ENCODE measurements around the gene NTSR1. TPM values are rescaled to one million over a fixed set of nuclear protein-coding genes. Genes with fewer than 3 reads are reported as not detected.

The NTSR1 gene
- total and polyA plus RNA-seq, 7 experiments from 2014 or later: 0.11 to 0.78 (median 0.14) TPM; not detected in 3

DNA sequence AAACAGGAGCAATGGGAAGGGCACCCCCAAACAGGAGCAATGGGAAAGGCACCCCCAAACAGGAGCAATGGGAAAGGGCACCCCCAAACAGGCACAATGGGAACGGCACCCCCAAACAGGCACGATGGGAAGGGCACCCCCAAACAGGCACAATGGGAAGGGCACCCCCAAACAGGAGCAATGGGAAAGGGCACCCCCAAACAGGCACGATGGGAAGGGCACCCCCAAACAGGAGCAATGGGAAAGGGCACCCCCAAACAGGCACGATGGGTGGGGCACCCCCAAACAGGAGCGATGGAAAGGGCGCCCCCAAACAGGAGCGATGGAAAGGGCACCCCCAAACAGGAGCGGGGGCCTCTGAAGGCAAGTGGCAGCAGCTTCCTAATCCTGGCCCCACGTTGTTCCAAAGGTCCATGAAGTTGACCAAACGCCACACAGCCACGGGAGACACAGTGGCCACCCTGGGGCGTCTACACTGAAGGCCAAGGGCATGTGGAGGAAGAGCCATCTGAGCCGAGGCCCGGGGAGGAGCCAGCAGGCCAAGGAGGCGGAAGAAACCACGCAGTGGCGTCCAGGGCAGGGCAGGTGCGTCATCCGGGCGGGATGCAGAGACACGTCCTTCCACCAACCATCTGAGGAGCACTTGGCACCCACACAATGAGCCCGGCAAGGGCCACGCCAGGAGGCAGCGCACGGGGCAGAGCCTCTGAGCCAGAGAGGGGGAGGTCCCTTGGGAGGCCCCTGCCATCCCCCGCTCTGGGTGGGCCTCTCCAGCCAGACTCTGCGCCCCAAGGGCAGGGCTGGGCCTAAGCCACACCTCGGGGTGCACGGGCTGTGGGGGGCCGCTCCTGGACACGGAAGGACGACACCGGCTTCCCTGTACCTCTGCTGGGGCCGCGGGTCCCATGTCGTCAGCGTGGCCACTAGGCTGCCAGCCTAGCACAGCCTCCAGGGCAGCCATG lies 21.5 kb upstream of the NTSR1 start:
- no peak overlapping the region for H3K27ac Mint-ChIP-seq
- no peak for ATAC-seq

GRCh38 chr20:62688083-62688482 lies 20.6 kb upstream of the NTSR1 start:
- ChIA-PET CTCF (no interaction called here), POLR2A (no interaction called here)

More for the DNA sequence above, 21.5 kb upstream of the NTSR1 start:
- ChIA-PET POLR2A (no interaction called here), CTCF (interaction anchor here (0.6 to 0.7 kb wide), 2 partner anchors 13 to 385 kb away, joined by 3 to 11 read pairs; no protein-coding TSS in a partner anchor)
- Histone ChIP-seq H3K9me3 (ENCODE audit: control insufficient read depth in 2 of 3, low read length in 3 of 3) (no peaks in the 10 kb centered on the region), H3K27ac (ENCODE audit: low read depth, low read length) (no peak overlapping the region), H3K27me3 (ENCODE audit: control insufficient read depth in 2 of 2, insufficient read depth in 2 of 2, low read length in 2 of 2) (no peaks in the 10 kb centered on the region), H3K36me3 (ENCODE audit: control insufficient read depth in 2 of 3, insufficient read depth in 3 of 3, low read length in 3 of 3) (no peaks in the 10 kb centered on the region), H3K4me3 (ENCODE audit: low read length) (no peak overlapping the region), H3K4me1 (ENCODE audit: control insufficient read depth in 2 of 2, insufficient read depth in 2 of 2, low read length in 2 of 2) (no peaks in the 10 kb centered on the region)
- intact Hi-C loops (cut with micrococcal nuclease): loop anchor here in 1 of 2 donors (2.0 kb wide), 1 partner anchor 54 kb away; no protein-coding TSS in a partner anchor
- Mint-ChIP-seq H3K36me3 (peaks cover 0 to 2% (median 0%) of the 10 kb centered on the region in 5 donors), H3K4me3 (no peak overlapping the region), H3K27me3 (peaks cover 0 to 16% (median 10%) of the 10 kb centered on the region in 5 donors), H3K4me1 (peaks cover 6 to 17% (median 12%) of the 10 kb centered on the region in 7 donors), H3K9me3 (no peaks in the 10 kb centered on the region)
- no peak for DNase-seq

DNA sequence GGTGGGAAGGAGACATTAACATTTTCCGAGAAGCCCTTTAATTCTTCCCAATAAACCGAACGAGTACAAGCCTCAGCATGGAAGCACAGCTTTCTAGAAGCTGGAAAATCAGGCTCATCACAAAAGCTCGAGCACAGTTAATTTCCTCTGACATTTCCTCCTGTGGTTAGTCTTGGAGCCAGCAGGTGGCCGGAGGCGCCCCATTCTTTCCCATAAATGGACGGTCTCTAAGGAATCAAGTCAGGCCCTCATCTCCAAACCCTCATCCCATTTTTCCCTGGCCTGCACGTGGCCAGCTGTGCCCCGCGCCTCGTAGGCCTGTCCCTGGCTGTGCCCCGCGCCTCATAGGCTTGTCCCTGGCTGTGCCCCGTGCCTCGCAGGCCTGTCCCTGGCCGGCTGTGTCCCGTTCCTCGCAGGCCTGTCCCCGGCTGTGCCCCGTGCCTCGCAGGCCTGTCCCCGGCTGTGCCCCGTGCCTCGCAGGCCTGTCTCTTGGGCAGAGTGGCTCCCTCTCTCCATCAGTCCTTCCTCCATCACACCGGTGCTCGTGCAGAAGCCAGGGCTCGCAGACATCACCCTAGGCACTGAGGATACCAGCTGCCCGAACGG lies 19.7 kb upstream of the NTSR1 start:
- DNase-seq: no peak
- H3K4me1 Mint-ChIP-seq: peaks cover 6 to 16% (median 12%) of the 10 kb centered on the region in 7 donors
- POLR2A ChIA-PET: no interaction called here

More at GRCh38 chr20:62688083-62688482, 20.6 kb upstream of the NTSR1 start:
- Histone ChIP-seq H3K4me1 (ENCODE audit: control insufficient read depth in 2 of 2, insufficient read depth in 2 of 2, low read length in 2 of 2) (no peaks in the 10 kb centered on the region), H3K27me3 (ENCODE audit: control insufficient read depth in 2 of 2, insufficient read depth in 2 of 2, low read length in 2 of 2) (no peaks in the 10 kb centered on the region), H3K9me3 (ENCODE audit: control insufficient read depth in 2 of 3, low read length in 3 of 3) (no peaks in the 10 kb centered on the region), H3K36me3 (ENCODE audit: control insufficient read depth in 2 of 3, insufficient read depth in 3 of 3, low read length in 3 of 3) (no peaks in the 10 kb centered on the region), H3K4me3 (ENCODE audit: low read length) (no peak overlapping the region), H3K27ac (ENCODE audit: low read depth, low read length) (no peak overlapping the region)
- Mint-ChIP-seq H3K27me3 (peaks cover 5 to 17% (median 10%) of the 10 kb centered on the region in 5 donors), H3K4me3 (peak overlapping the region in 1 of 10 donors; percentile 56), H3K27ac (no peak overlapping the region), H3K36me3 (no peaks in the 10 kb centered on the region), H3K4me1 (peaks cover 6 to 17% (median 12%) of the 10 kb centered on the region in 7 donors), H3K9me3 (no peaks in the 10 kb centered on the region)
- ATAC-seq (no peak), DNase-seq (no peak)
- intact Hi-C loops (cut with micrococcal nuclease): no loop called here

GRCh38 chr20:62689861-62690260 lies 18.8 kb upstream of the NTSR1 start:
- Mint-ChIP-seq H3K9me3 (no peaks in the 10 kb centered on the region), H3K27me3 (peaks cover 5 to 17% (median 10%) of the 10 kb centered on the region in 5 donors), H3K4me3 (no peak overlapping the region), H3K36me3 (no peaks in the 10 kb centered on the region), H3K4me1 (peaks cover 6 to 16% (median 12%) of the 10 kb centered on the region in 7 donors), H3K27ac (peak overlapping the region in 1 of 9 donors; percentile 52)
- Histone ChIP-seq H3K4me3 (ENCODE audit: low read length) (no peak overlapping the region), H3K9me3 (ENCODE audit: control insufficient read depth in 2 of 3, low read length in 3 of 3) (no peaks in the 10 kb centered on the region), H3K27me3 (ENCODE audit: control insufficient read depth in 2 of 2, insufficient read depth in 2 of 2, low read length in 2 of 2) (no peaks in the 10 kb centered on the region), H3K4me1 (ENCODE audit: control insufficient read depth in 2 of 2, insufficient read depth in 2 of 2, low read length in 2 of 2) (no peaks in the 10 kb centered on the region), H3K27ac (ENCODE audit: low read depth, low read length) (no peak overlapping the region), H3K36me3 (ENCODE audit: control insufficient read depth in 2 of 3, insufficient read depth in 3 of 3, low read length in 3 of 3) (no peaks in the 10 kb centered on the region)
- intact Hi-C loops (cut with micrococcal nuclease): no loop called here
- ATAC-seq (no peak), DNase-seq (no peak)
- POLR2A ChIA-PET: no interaction called here
- CTCF ChIA-PET: no interaction called here

More for the DNA sequence above, 19.7 kb upstream of the NTSR1 start:
- intact Hi-C loops (cut with micrococcal nuclease): no loop called here
- CTCF ChIA-PET: no interaction called here
- no peak for ATAC-seq
- no peaks in the 10 kb centered on the region for H3K36me3 ChIP-seq (ENCODE audit: control insufficient read depth in 2 of 3, insufficient read depth in 3 of 3, low read length in 3 of 3)
- Mint-ChIP-seq H3K9me3 (no peaks in the 10 kb centered on the region), H3K27me3 (peaks cover 5 to 17% (median 10%) of the 10 kb centered on the region in 5 donors), H3K4me3 (no peak overlapping the region), H3K36me3 (no peaks in the 10 kb centered on the region), H3K27ac (no peak overlapping the region)
- H3K27ac ChIP-seq (ENCODE audit: low read depth, low read length): no peak overlapping the region
- H3K9me3 ChIP-seq (ENCODE audit: control insufficient read depth in 2 of 3, low read length in 3 of 3): no peaks in the 10 kb centered on the region
- H3K4me3 ChIP-seq (ENCODE audit: low read length): no peak overlapping the region
- H3K27me3 ChIP-seq (ENCODE audit: control insufficient read depth in 2 of 2, insufficient read depth in 2 of 2, low read length in 2 of 2): no peaks in the 10 kb centered on the region
- H3K4me1 ChIP-seq (ENCODE audit: control insufficient read depth in 2 of 2, insufficient read depth in 2 of 2, low read length in 2 of 2): no peaks in the 10 kb centered on the region

GRCh38 chr20:62690261-62690820 lies 18.3 kb upstream of the NTSR1 start:
- Histone ChIP-seq H3K27me3 (ENCODE audit: control insufficient read depth in 2 of 2, insufficient read depth in 2 of 2, low read length in 2 of 2) (no peaks in the 10 kb centered on the region), H3K27ac (ENCODE audit: low read depth, low read length) (no peak overlapping the region), H3K4me3 (ENCODE audit: low read length) (no peak overlapping the region), H3K9me3 (ENCODE audit: control insufficient read depth in 2 of 3, low read length in 3 of 3) (no peaks in the 10 kb centered on the region), H3K36me3 (ENCODE audit: control insufficient read depth in 2 of 3, insufficient read depth in 3 of 3, low read length in 3 of 3) (no peaks in the 10 kb centered on the region), H3K4me1 (ENCODE audit: control insufficient read depth in 2 of 2, insufficient read depth in 2 of 2, low read length in 2 of 2) (no peaks in the 10 kb centered on the region)
- DNase-seq (no peak), ATAC-seq (no peak)
- H3K36me3 Mint-ChIP-seq: no peaks in the 10 kb centered on the region
- intact Hi-C loops (cut with micrococcal nuclease): no loop called here
- ChIA-PET CTCF (no interaction called here), POLR2A (no interaction called here)
- H3K9me3 Mint-ChIP-seq: no peaks in the 10 kb centered on the region
- no peak overlapping the region for H3K4me3 Mint-ChIP-seq
- H3K4me1 Mint-ChIP-seq: peaks cover 6 to 14% (median 12%) of the 10 kb centered on the region in 7 donors
- H3K27ac Mint-ChIP-seq: peak overlapping the region in 1 of 9 donors; percentile 52
- peaks cover 5 to 16% (median 9%) of the 10 kb centered on the region in 5 donors for H3K27me3 Mint-ChIP-seq

GRCh38 chr20:62691487-62691886 lies 17.1 kb upstream of the NTSR1 start:
- CTCF ChIA-PET: no interaction called here
- Mint-ChIP-seq H3K27ac (no peak overlapping the region), H3K9me3 (no peaks in the 10 kb centered on the region), H3K4me3 (peak overlapping the region in 1 of 10 donors; percentile 34), H3K4me1 (peaks cover 0 to 6% (median 5%) of the 10 kb centered on the region in 7 donors), H3K36me3 (no peaks in the 10 kb centered on the region), H3K27me3 (peaks cover 0 to 5% (median 5%) of the 10 kb centered on the region in 5 donors)
- no peaks in the 10 kb centered on the region for H3K9me3 ChIP-seq (ENCODE audit: control insufficient read depth in 2 of 3, low read length in 3 of 3)
- H3K36me3 ChIP-seq (ENCODE audit: control insufficient read depth in 2 of 3, insufficient read depth in 3 of 3, low read length in 3 of 3): no peaks in the 10 kb centered on the region
- no peaks in the 10 kb centered on the region for H3K27me3 ChIP-seq (ENCODE audit: control insufficient read depth in 2 of 2, insufficient read depth in 2 of 2, low read length in 2 of 2)
- DNase-seq (no peak), ATAC-seq (no peak)
- intact Hi-C loops (cut with micrococcal nuclease): no loop called here
- no peaks in the 10 kb centered on the region for H3K4me1 ChIP-seq (ENCODE audit: control insufficient read depth in 2 of 2, insufficient read depth in 2 of 2, low read length in 2 of 2)
- POLR2A ChIA-PET: no interaction called here
- no peak overlapping the region for H3K27ac ChIP-seq (ENCODE audit: low read depth, low read length)
- no peak overlapping the region for H3K4me3 ChIP-seq (ENCODE audit: low read length)

All from naive thymus-derived CD4-positive, alpha-beta T cell (primary cell).